ENCODE results near the gene MLST8. TPM values are rescaled to one million over a fixed set of nuclear protein-coding genes. Genes with fewer than 3 reads are reported as not detected.

Gene MLST8
- total and polyA plus RNA-seq, 7 donors = 18.8 to 60.5 (median 35.0) TPM

- Histone ChIP-seq H3K27ac (no peak overlapping the region), H3K9me3 (no peaks in the 10 kb centered on the region), H3K36me3 (ENCODE audit: insufficient read depth in 1 of 2, low read depth in 1 of 2) (peaks cover 3 to 83% of the 10 kb centered on the region in 2 donors), H3K27me3 (ENCODE audit: insufficient read depth in 3 of 3, low read length in 2 of 3) (no peaks in the 10 kb centered on the region), H3K4me3 (no peak overlapping the region), H3K4me1 (no peaks in the 10 kb centered on the region)
- no peak for DNase-seq
- no peak for ATAC-seq
- intact Hi-C loops (cut with DNase I) = no loop called here
- WGBS, 3 donors = 89 to 93% (median 92%) methylated on average over 18 to 21 of the region's 21 CpGs
- no peak for TF ChIP-seq CTCF (IDR thresholded peaks at IDR 0.05)
These were observed 30.7 kb upstream of the MLST8 start for GRCh38 chr16:2174396-2175131.

DNA sequence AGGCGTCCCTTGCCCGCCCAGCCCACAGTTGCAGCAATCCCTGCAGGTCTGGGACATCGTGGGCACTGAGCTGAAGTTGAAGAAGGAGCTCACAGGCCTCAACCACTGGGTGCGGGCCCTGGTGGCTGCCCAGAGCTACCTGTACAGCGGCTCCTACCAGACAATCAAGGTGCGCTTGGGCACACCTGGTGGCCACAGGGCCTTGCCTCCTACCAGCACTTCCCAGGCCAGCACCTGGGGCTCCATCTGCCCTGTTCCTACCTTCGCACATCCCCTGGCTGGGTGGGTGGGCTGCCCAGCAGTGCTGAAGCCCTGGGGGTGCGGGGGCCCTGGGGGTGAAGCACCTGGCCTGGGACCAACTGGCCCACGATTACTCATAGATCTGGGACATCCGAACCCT lies 29.8 kb upstream of the MLST8 start:
- no peaks in the 10 kb centered on the region for H3K4me1 ChIP-seq
- H3K4me3 ChIP-seq = no peak overlapping the region
- no peaks in the 10 kb centered on the region for H3K27me3 ChIP-seq (ENCODE audit: insufficient read depth in 3 of 3, low read length in 2 of 3)
- no peak for TF ChIP-seq CTCF (IDR thresholded peaks at IDR 0.05)
- H3K27ac ChIP-seq = no peak overlapping the region
- DNase-seq (no peak), ATAC-seq (no peak)
- H3K9me3 ChIP-seq = no peaks in the 10 kb centered on the region
- H3K36me3 ChIP-seq (ENCODE audit: insufficient read depth in 1 of 2, low read depth in 1 of 2) = peaks cover 3 to 78% of the 10 kb centered on the region in 2 donors
- WGBS, 3 donors = 89 to 92% (median 90%) methylated on average over 10 of the region's 10 CpGs
- intact Hi-C loops (cut with DNase I) = no loop called here

DNA sequence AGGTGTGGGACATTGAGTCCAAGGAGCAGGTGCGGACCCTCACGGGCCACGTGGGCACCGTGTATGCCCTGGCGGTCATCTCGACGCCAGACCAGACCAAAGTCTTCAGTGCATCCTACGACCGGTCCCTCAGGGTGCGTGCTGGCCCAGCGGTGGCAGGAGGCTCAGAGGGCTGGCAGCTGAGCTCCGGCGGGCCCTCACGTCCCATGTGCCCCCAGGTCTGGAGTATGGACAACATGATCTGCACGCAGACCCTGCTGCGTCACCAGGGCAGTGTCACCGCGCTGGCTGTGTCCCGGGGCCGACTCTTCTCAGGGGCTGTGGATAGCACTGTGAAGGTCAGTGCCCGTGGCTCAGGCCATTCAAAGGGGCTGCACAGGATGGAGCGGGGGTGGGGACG lies 29.2 kb upstream of the MLST8 start:
- no peak for DNase-seq
- intact Hi-C loops (cut with DNase I) = no loop called here
- H3K9me3 ChIP-seq = no peaks in the 10 kb centered on the region
- H3K36me3 ChIP-seq (ENCODE audit: insufficient read depth in 1 of 2, low read depth in 1 of 2) = peaks cover 3 to 73% of the 10 kb centered on the region in 2 donors
- 94 to 96% (median 95%) methylated on average over 23 of the region's 23 CpGs for WGBS, 3 donors
- no peaks in the 10 kb centered on the region for H3K4me1 ChIP-seq
- H3K27me3 ChIP-seq (ENCODE audit: insufficient read depth in 3 of 3, low read length in 2 of 3) = no peaks in the 10 kb centered on the region
- no peak for TF ChIP-seq CTCF (IDR thresholded peaks at IDR 0.05)
- H3K27ac ChIP-seq = no peak overlapping the region
- H3K4me3 ChIP-seq = no peak overlapping the region
- ATAC-seq = no peak

DNA sequence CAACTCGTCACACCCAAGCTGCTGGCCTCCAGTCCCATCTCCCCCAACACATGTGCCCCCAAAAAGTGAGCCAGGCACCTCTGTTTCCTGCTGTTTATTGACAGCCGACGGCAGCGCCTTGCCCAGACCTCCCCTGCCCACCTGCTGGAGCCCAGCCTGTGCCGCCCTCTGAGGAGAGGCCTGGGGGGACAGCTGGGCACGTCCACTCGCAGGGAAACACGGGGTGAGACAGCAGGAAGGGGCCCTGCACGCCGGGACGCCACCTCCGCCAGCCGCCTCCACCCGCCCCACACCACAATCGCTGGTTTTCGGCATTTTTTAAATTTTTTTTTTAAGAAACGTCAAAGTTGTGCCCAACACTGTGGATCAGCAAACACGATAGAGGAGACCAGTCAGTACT lies 28.2 kb upstream of the MLST8 start:
- DNase-seq = no peak
- Histone ChIP-seq H3K9me3 (no peaks in the 10 kb centered on the region), H3K36me3 (ENCODE audit: insufficient read depth in 1 of 2, low read depth in 1 of 2) (peaks cover 3 to 62% of the 10 kb centered on the region in 2 donors), H3K27ac (no peak overlapping the region), H3K4me3 (no peak overlapping the region), H3K27me3 (ENCODE audit: insufficient read depth in 3 of 3, low read length in 2 of 3) (no peaks in the 10 kb centered on the region), H3K4me1 (no peaks in the 10 kb centered on the region)
- ATAC-seq = no peak
- no peak for TF ChIP-seq CTCF (IDR thresholded peaks at IDR 0.05)
- intact Hi-C loops (cut with DNase I) = no loop called here
- 87 to 90% (median 87%) methylated on average over 18 of the region's 18 CpGs for WGBS, 3 donors

DNA sequence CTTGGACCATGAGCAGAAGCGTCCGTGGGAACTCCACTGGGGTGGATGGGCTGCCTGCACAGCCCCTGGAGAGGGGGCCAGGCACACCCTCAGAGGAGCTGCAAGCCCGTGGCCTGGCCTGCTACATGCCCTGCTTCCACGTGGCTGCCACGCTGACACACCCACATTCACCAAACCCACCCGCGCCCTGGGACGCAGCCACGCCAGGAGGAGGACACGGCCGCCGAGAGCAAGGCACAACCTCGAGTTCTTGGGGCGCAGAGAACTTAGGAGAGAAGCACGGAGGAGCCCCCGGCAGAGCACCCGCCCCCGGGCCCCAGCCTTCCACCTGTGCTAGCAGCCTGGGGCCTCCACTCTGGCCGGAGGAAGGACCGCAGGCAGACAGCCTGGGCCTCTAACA lies 27.7 kb upstream of the MLST8 start:
- peaks cover 3 to 58% of the 10 kb centered on the region in 2 donors for H3K36me3 ChIP-seq (ENCODE audit: insufficient read depth in 1 of 2, low read depth in 1 of 2)

More for the DNA sequence above, 27.7 kb upstream of the MLST8 start:
- Histone ChIP-seq H3K9me3 (no peaks in the 10 kb centered on the region), H3K27me3 (ENCODE audit: insufficient read depth in 3 of 3, low read length in 2 of 3) (no peaks in the 10 kb centered on the region), H3K4me3 (no peak overlapping the region), H3K27ac (no peak overlapping the region), H3K4me1 (no peaks in the 10 kb centered on the region)
- WGBS, 3 donors = 92 to 95% (median 94%) methylated on average over 20 of the region's 20 CpGs
- TF ChIP-seq CTCF (IDR thresholded peaks at IDR 0.05) = no peak
- intact Hi-C loops (cut with DNase I) = no loop called here
- no peak for DNase-seq
- ATAC-seq = no peak
